HAP-1 (cell line): ENCODE data around the gene PTPRN2.

Source experiments
- DNase-seq, 2 experiments: peaks; one replicate each; pipeline ENCODE4 v3.0.0-alpha.2; 2016 to 2020; ENCODE audit warnings: low spot score in 2 of 2
- H3K27me3 ChIP-seq: fragments of 250-450 bp; sonication (Bioruptor Pico); 2 replicates; pipeline ENCODE4 v1.5.1; 2020; ENCODE audit warnings: low read depth, mild to moderate bottlenecking, moderate library complexity
- H3K36me3 ChIP-seq: fragments of 250-450 bp; sonication (Bioruptor Pico); replicated peaks from 2 replicates; pipeline ENCODE4 v1.5.1; 2020; ENCODE audit warnings: mild to moderate bottlenecking
- H3K4me1 ChIP-seq: fragments of 250-450 bp; sonication (Bioruptor Pico); 2 replicates; pipeline ENCODE4 v1.5.1; 2020; ENCODE audit warnings: mild to moderate bottlenecking
- H3K4me3 ChIP-seq: fragments of 250-450 bp; sonication (Bioruptor Pico); 2 replicates; pipeline ENCODE4 v1.5.1; 2020; ENCODE audit warnings: mild to moderate bottlenecking, moderate library complexity
- H3K9me3 ChIP-seq: fragments of 250-450 bp; sonication (Bioruptor Pico); 2 replicates; pipeline ENCODE4 v1.5.1; 2020; ENCODE audit warnings: mild to moderate bottlenecking, moderate library complexity
- in situ Hi-C: fragments of 300-500 bp; cut with MboI; formaldehyde crosslinking; loops from 3 replicates; pipeline ENCODE4 v1.14.3; 2020; ENCODE audit warnings: low sequenced_read_pairs, inconsistent platforms, mixed read lengths

Gene PTPRN2

GRCh38 chr7:158475679-158476052, 112.0 kb downstream of the PTPRN2 start:
- Histone ChIP-seq H3K27me3 (no peaks in the 10 kb centered on the region), H3K4me1 (no peaks in the 10 kb centered on the region), H3K9me3 (no peaks in the 10 kb centered on the region), H3K4me3 (no peak overlapping the region), H3K36me3 (no peaks in the 10 kb centered on the region)
- in situ Hi-C loops, result no loop called here
- no peak for DNase-seq

DNA sequence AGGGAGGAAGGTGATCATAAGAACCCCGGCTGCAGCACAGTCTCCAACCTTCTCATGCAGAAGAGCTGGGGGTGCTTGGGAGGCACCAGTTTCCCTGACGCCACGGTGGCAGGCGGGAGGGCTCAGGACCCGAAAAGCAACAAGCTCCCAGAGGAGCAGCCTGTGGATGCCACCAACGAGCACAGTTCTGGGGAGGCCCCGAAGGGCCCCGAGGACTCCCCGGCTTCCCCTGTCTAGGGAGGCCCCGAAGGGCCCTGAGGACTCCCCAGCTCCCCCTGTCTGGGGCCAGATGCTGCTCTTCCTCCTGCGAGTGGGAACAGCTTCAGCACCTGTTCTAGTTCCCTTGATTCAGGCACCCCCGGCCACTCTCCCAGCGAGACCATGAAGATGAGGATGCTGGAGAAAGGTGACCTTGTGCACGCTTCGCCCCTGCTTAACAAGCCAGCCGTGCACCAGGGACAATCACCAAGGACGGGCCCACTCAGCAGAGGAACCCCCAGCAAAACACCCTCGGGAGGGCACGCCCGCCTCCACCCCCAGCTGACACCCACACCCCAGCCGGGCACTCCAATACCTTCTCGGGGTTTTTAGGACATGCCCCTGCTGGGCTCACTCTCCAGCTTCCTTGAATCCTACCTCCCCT, 112.5 kb downstream of the PTPRN2 start:
- Histone ChIP-seq H3K9me3 (no peaks in the 10 kb centered on the region), H3K4me3 (no peak overlapping the region), H3K36me3 (no peaks in the 10 kb centered on the region), H3K4me1 (no peaks in the 10 kb centered on the region), H3K27me3 (no peaks in the 10 kb centered on the region)
- DNase-seq, result no peak
- in situ Hi-C loops, result no loop called here

- Histone ChIP-seq H3K9me3 (no peaks in the 10 kb centered on the region), H3K4me3 (no peak overlapping the region), H3K4me1 (no peaks in the 10 kb centered on the region), H3K27me3 (no peaks in the 10 kb centered on the region), H3K36me3 (no peaks in the 10 kb centered on the region)
- DNase-seq, result no peak
- in situ Hi-C loops, result no loop called here
These were observed 113.1 kb downstream of the PTPRN2 start for GRCh38 chr7:158474488-158474887.

- Histone ChIP-seq H3K36me3 (no peaks in the 10 kb centered on the region), H3K4me1 (no peaks in the 10 kb centered on the region), H3K9me3 (no peaks in the 10 kb centered on the region), H3K4me3 (no peak overlapping the region), H3K27me3 (no peaks in the 10 kb centered on the region)
- DNase-seq, result no peak
- in situ Hi-C loops, result no loop called here
These were observed 113.7 kb downstream of the PTPRN2 start for GRCh38 chr7:158473946-158474345.

- Histone ChIP-seq H3K4me3 (no peak overlapping the region), H3K27me3 (no peaks in the 10 kb centered on the region), H3K36me3 (no peaks in the 10 kb centered on the region), H3K4me1 (no peaks in the 10 kb centered on the region), H3K9me3 (no peaks in the 10 kb centered on the region)
- in situ Hi-C loops, result no loop called here
- no peak for DNase-seq
These were observed 114.4 kb downstream of the PTPRN2 start for GRCh38 chr7:158473221-158473620.

- Histone ChIP-seq H3K36me3 (no peaks in the 10 kb centered on the region), H3K4me3 (no peak overlapping the region), H3K9me3 (no peaks in the 10 kb centered on the region), H3K4me1 (no peaks in the 10 kb centered on the region), H3K27me3 (no peaks in the 10 kb centered on the region)
- no peak for DNase-seq
- in situ Hi-C loops, result no loop called here
These were observed 115.0 kb downstream of the PTPRN2 start for GRCh38 chr7:158472596-158472995.

DNA sequence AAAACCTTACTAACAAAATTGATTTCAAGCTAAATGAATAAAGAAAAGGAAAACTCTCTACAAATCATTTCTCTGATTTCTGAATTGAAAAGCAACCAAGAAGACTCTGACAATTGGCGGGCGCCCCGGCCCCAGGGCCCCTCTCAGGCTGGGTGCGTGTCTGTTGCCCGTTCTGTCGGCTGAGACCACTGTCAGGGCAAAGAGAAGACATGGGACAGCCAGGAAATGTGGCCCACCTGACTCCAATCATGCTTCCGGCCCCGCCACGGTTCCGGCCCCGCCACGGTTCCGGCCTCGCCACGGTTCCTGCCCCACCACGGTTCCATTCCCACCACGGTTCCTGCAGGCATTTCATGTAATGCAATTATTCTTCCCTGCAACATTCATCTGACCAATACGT, 115.9 kb downstream of the PTPRN2 start:
- H3K27me3 ChIP-seq, result no peaks in the 10 kb centered on the region
- H3K36me3 ChIP-seq, result no peaks in the 10 kb centered on the region
- H3K4me1 ChIP-seq, result no peaks in the 10 kb centered on the region
- no peak for DNase-seq
- H3K4me3 ChIP-seq, result no peak overlapping the region
- in situ Hi-C loops, result no loop called here
- H3K9me3 ChIP-seq, result no peaks in the 10 kb centered on the region

DNA sequence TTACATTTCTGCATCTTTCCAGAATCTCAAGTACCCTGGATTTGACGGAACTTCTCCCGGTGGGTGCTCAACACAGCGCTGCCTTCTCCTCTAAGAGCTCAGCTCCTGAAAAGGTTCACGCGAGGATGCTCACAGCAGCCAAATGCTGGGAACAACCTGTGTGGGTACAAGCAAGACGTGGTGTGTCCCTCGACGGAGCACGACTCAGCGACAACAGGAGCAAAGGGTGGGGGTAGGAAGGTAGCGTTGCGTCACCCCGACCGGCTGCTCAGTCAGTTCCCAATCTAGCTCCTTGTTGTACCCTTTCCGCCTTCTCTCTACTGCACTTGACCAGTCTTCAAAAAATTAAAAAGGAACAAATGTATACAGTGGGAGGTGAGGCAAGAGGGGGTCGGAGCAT, 117.3 kb downstream of the PTPRN2 start:
- Histone ChIP-seq H3K4me1 (no peaks in the 10 kb centered on the region), H3K9me3 (no peaks in the 10 kb centered on the region), H3K4me3 (no peak overlapping the region), H3K27me3 (no peaks in the 10 kb centered on the region), H3K36me3 (no peaks in the 10 kb centered on the region)
- no peak for DNase-seq
- in situ Hi-C loops, result no loop called here

DNA sequence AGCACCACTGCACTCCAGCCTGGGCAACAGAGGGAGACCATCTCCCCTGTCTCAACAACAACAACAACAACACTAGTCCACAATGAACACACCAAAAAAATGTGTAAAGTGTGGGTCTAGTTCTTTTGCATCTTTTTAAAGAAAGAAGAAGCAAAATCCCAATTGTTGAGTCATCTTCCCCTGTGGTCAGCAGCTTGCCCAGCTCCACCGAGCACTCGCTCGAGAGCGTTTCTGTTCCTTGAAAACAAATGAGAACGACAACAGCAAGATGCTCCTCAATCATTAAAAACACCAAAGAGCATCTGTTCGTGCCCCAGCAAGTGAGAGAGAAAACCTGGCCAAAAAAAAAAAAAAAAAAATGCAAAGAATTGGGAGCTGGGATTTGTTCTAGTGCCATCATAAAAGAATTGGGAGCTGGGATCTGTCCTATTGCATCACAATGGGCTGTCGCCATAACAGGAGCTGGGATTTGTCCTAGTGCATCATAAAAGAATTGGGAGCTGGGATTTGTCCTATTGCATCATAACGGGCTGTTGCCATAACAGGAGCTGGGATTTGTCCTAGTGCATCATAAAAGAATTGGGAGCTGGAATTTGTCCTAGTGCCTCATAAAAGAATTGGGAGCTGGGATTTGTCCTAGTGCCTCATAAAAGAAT, 118.1 kb downstream of the PTPRN2 start:
- Histone ChIP-seq H3K4me1 (no peaks in the 10 kb centered on the region), H3K9me3 (no peaks in the 10 kb centered on the region), H3K27me3 (no peaks in the 10 kb centered on the region), H3K4me3 (no peak overlapping the region), H3K36me3 (no peaks in the 10 kb centered on the region)
- peak; percentile 41 to 74 for DNase-seq
- in situ Hi-C loops, result no loop called here

DNA sequence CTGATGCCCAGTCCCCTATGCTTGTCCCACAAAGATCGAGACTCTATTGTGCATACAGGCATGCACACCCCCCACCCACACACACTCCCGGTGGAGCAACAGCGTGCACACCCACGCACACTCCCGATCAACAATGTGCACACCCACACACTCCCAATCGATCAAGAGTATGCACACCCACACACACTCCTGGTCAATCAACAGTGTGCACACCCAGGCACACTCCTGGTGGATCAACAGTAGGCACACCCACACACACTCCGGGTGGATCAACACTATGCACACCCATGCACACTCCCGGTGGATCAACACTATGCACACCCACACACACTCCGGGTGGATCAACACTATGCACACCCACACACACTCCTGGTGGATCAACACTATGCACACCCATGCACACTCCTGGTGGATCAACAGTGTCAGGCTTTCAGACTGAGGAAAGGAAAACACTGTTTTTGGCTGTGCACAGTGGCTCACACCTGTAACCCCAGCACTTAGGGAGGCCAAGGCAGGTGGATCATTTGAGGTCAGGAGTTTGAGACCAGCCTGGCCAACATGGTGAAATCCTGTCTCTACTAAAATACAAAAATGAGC, 118.8 kb downstream of the PTPRN2 start:
- DNase-seq, result no peak
- no peaks in the 10 kb centered on the region for H3K9me3 ChIP-seq
- no peaks in the 10 kb centered on the region for H3K36me3 ChIP-seq
- H3K4me1 ChIP-seq, result no peaks in the 10 kb centered on the region
- in situ Hi-C loops, result no loop called here
- no peaks in the 10 kb centered on the region for H3K27me3 ChIP-seq
- no peak overlapping the region for H3K4me3 ChIP-seq

DNA sequence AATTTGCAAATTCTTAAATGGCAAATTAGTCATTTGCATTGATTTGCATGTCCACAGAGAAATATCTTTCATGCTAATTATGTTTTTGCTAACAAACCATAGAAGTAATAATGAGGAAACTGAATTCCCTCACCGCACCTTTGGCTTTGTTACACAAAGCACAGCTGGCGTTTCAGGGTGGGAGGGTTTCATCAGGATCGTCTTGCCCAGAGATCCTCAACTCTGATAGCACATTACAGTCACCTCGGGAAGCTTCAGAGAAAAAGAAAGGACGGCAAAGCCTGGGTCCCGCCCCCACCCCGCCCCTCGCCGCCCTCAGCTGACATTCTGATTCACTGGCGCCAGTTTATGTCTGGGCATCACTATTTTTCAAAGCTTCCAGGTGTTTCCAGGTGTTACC, 119.4 kb downstream of the PTPRN2 start:
- no peak overlapping the region for H3K4me3 ChIP-seq
- no peaks in the 10 kb centered on the region for H3K9me3 ChIP-seq
- H3K4me1 ChIP-seq, result no peaks in the 10 kb centered on the region
- in situ Hi-C loops, result no loop called here
- no peaks in the 10 kb centered on the region for H3K27me3 ChIP-seq
- no peaks in the 10 kb centered on the region for H3K36me3 ChIP-seq
- peak in 1 of 2 experiments; percentile 29 for DNase-seq

GRCh38 chr7:158467562-158467961, 120.1 kb downstream of the PTPRN2 start:
- Histone ChIP-seq H3K4me1 (no peaks in the 10 kb centered on the region), H3K27me3 (no peaks in the 10 kb centered on the region), H3K36me3 (no peaks in the 10 kb centered on the region), H3K4me3 (no peak overlapping the region), H3K9me3 (no peaks in the 10 kb centered on the region)
- DNase-seq, result no peak
- in situ Hi-C loops, result no loop called here

DNA sequence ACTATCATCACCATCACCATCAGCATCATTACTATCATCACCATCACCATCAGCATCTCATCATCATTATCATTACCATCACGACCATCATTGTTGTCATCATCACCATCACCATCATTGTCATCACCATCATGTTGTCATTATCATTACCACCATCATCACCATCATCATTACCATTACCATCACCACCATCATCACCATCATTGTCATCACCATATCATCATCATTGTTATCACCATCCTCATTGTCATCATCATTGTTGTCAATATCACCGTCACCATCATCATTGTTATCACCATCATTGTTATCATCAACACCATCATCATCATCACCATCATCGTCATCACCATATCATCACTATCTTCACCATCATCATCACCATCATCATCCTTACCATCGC, 124.3 kb downstream of the PTPRN2 start:
- Histone ChIP-seq H3K9me3 (no peaks in the 10 kb centered on the region), H3K4me3 (no peak overlapping the region), H3K4me1 (no peaks in the 10 kb centered on the region), H3K36me3 (no peaks in the 10 kb centered on the region), H3K27me3 (no peaks in the 10 kb centered on the region)
- no peak for DNase-seq
- in situ Hi-C loops, result no loop called here

- in situ Hi-C loops, result no loop called here
These were observed 125.8 kb downstream of the PTPRN2 start for GRCh38 chr7:158461824-158462223.

More at GRCh38 chr7:158461824-158462223, 125.8 kb downstream of the PTPRN2 start:
- Histone ChIP-seq H3K36me3 (no peaks in the 10 kb centered on the region), H3K27me3 (no peaks in the 10 kb centered on the region), H3K4me1 (no peaks in the 10 kb centered on the region), H3K4me3 (no peak overlapping the region), H3K9me3 (no peaks in the 10 kb centered on the region; the same call in 1 of the 2 replicates)
- DNase-seq, result no peak
